ENCODE data around the gene GABBR2.

DNA sequence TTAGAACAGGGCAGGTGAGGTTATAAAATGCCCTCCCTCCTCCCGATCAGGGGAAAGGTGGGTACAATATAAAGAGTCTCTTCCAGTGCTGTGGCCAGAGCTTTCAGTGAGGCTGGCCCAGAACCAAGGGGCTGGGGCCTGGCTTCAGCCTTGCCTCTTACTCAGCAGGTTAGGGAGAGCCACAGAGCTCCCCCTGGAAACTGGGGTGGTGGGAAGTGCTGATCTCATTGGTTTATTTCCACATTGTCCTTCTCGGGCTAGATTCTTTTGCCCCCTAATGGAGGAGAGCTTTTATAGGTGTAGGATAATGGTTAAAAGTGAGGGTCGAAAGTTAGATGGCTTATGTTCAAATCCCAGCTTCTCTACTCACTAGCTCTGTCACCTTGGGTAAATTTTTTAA is 266.6 kb downstream of the GABBR2 start:
- TF ChIP-seq, protein P1, sequence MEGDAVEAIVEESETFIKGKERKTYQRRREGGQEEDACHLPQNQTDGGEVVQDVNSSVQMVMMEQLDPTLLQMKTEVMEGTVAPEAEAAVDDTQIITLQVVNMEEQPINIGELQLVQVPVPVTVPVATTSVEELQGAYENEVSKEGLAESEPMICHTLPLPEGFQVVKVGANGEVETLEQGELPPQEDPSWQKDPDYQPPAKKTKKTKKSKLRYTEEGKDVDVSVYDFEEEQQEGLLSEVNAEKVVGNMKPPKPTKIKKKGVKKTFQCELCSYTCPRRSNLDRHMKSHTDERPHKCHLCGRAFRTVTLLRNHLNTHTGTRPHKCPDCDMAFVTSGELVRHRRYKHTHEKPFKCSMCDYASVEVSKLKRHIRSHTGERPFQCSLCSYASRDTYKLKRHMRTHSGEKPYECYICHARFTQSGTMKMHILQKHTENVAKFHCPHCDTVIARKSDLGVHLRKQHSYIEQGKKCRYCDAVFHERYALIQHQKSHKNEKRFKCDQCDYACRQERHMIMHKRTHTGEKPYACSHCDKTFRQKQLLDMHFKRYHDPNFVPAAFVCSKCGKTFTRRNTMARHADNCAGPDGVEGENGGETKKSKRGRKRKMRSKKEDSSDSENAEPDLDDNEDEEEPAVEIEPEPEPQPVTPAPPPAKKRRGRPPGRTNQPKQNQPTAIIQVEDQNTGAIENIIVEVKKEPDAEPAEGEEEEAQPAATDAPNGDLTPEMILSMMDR (IDR thresholded peaks at IDR 0.05), result no peak
- TF ChIP-seq POLR2A (IDR thresholded peaks at IDR 0.05), result no peak

Measured in suprapubic skin (tissue), 3 donors.